Mucosa of descending colon (tissue), 3 donors: ENCODE results near the gene TLR2. TPM values are rescaled to one million over a fixed set of nuclear protein-coding genes. Genes with fewer than 3 reads are reported as not detected.

ENCODE experiments used
- ATAC-seq: fragments of 200-7000 bp; cut with Tn5 transposase; one replicate; pipeline ENCODE4 v1.9.1; 2020; ENCODE audit warnings: mild to moderate bottlenecking, moderate library complexity
- DNase-seq, 3 donors: peaks; one replicate each; pipeline ENCODE4 v3.0.0-alpha.2; 2020
- H3K36me3 ChIP-seq: fragments of 200-600 bp; one replicate; pipeline ENCODE4 v1.8.0; 2021; ENCODE audit warnings: low read depth, mild to moderate bottlenecking
- H3K4me1 ChIP-seq: fragments of 200-600 bp; one replicate; pipeline ENCODE4 v1.8.0; 2021; ENCODE audit warnings: low read depth, mild to moderate bottlenecking
- H3K4me3 ChIP-seq: fragments of 200-600 bp; one replicate; pipeline ENCODE4 v1.8.0; 2021; ENCODE audit warnings: mild to moderate bottlenecking
- H3K9me3 ChIP-seq: fragments of 200-600 bp; one replicate; pipeline ENCODE4 v1.8.0; 2021; ENCODE audit warnings: mild to moderate bottlenecking
- CTCF ChIP-seq: fragments of 200-600 bp; IDR thresholded peaks from one replicate; pipeline ENCODE4 v1.8.0; 2022; ENCODE audit warnings: antibody characterized with exemption, mild to moderate bottlenecking
- intact Hi-C, 2 donors: fragments of 100-400 bp; cut with DNase I in 1 of 2; cut with micrococcal nuclease in 1 of 2; formaldehyde crosslinking; loops; one replicate each; pipeline versions ENCODE4 v1.11.0 to v1.11.1; 2022; cut with DNase I, micrococcal nuclease
- total RNA-seq, 3 donors: library from RNA; stranded (reverse); fragmentation: NEBNext Ultra II Directional in 2 of 3; extraction: Animal tissue kit (Norgen Biotek cat#: 25700) in 2 of 3; gene quantifications; one replicate each; pipeline versions ENCODE4 v1.2.1 to v1.2.4, GENCODE V29; 2021 to 2023
- donor health status: DM: no; HTN: no; CAD: no; lungs with moderate emphysema.
- donor health status: DM: no; HTN: no; CAD: no.
- donor health status: DM: no; HTN: yes; CAD: no.

TLR2 gene
- total RNA-seq, 3 donors from 2014 or later: 2.0 to 12.9 (median 7.7) TPM

DNA sequence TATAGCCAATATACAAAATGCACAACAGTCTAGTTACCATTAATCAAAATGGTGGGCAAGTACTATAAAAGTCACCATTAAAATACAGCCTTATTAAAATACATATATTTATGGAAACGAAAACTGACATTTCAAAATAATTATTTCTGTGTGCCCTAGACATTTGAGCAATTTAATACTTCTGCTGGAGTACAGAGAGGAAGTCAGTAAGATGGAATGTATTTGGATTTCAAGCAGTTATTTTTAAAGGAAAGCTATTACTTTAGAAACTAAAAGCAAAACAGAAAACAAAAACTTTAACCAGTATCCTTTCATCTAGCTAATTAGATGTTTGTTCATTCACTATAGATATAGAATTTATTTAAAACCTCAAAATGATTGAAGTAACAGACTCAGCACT, 37.8 kb upstream of the TLR2 start:
- Histone ChIP-seq H3K36me3 (no peaks in the 10 kb centered on the region), H3K4me1 (no peaks in the 10 kb centered on the region), H3K9me3 (no peaks in the 10 kb centered on the region), H3K4me3 (no peak overlapping the region)
- intact Hi-C loops: loop anchor here in 1 of 2 donors (10.0 kb wide), 1 partner anchor 501 kb away; no protein-coding TSS in a partner anchor
- no peak for DNase-seq
- no peak for ATAC-seq
- TF ChIP-seq CTCF: no peak

DNA sequence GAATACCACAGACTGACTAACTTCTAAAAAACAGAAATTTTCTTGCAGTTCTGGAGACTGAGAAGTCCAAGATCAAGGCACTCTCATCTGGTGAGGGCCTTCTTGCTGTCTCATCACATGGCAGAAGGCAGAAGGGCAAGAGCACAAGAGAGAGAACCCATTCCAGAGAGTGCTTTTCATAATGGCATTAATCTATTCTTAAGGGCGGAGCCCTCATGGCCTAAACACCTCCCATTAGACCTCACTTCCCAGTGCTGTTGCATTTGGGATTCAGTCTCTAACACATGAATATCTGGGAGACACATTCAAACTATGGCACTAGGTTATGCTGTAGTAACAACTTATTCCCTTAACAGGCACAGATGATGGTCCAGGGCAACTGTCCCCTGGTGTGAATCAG, 37.1 kb upstream of the TLR2 start:
- Histone ChIP-seq H3K9me3 (no peaks in the 10 kb centered on the region), H3K4me1 (no peaks in the 10 kb centered on the region), H3K36me3 (no peaks in the 10 kb centered on the region), H3K4me3 (no peak overlapping the region)
- no peak for ATAC-seq
- no peak for TF ChIP-seq CTCF
- intact Hi-C loops: loop anchor here in 1 of 2 donors (10.0 kb wide), 1 partner anchor 502 kb away; no protein-coding TSS in a partner anchor
- no peak for DNase-seq

GRCh38 chr4:153647975-153648374, 36.1 kb upstream of the TLR2 start:
- H3K4me3 ChIP-seq: no peak overlapping the region
- no peak for ATAC-seq
- intact Hi-C loops: loop anchor here in 1 of 2 donors (10.0 kb wide), 1 partner anchor 503 kb away; no protein-coding TSS in a partner anchor
- no peak for DNase-seq
- no peaks in the 10 kb centered on the region for H3K9me3 ChIP-seq
- TF ChIP-seq CTCF: no peak
- H3K36me3 ChIP-seq: no peaks in the 10 kb centered on the region
- no peaks in the 10 kb centered on the region for H3K4me1 ChIP-seq

DNA sequence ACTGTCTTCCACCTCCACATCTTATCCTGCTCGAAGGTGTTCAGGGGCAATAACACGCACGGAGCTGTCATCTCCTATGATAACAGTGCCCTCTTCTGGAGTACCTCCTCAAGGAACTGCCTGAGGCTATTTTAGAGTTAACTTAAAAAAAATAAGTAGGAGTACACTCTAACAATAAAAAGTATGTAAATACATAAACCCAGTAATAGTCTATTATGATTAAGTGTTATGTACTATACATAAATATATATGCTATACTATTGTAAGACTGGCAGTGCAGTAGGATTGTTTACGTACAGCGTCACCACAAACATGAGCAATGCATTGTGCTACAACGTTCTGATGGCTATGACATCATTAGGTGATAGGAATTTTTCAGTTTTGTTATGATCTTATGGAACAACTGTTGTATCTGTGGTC, 34.5 kb upstream of the TLR2 start:
- Histone ChIP-seq H3K36me3 (no peaks in the 10 kb centered on the region), H3K4me3 (no peak overlapping the region), H3K4me1 (no peaks in the 10 kb centered on the region), H3K9me3 (no peaks in the 10 kb centered on the region)
- TF ChIP-seq CTCF: no peak
- peak in 1 of 3 donors; percentile 20 for DNase-seq
- intact Hi-C loops: loop anchor here in 1 of 2 donors (10.0 kb wide), 1 partner anchor 505 kb away; no protein-coding TSS in a partner anchor
- ATAC-seq: peak; percentile 26

DNA sequence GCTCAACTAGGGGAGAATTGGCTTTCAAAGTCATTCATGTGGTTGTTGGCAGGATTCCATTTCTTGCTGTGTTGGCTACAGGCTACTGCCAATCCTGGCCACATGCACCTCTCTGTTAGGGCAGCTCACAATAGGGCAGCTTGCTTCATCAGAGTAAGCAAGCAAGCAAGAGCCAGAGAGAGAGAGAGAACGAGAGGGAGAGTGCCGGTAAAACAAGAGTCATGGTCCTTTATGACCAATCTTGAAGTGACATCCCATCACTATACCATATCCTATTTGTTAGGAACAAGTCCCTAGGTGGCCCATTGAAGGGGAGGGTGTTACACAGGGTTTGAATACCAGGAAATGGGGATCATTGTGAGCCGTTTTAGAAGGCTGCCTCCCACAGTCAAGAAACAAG, 33.0 kb upstream of the TLR2 start:
- no peaks in the 10 kb centered on the region for H3K36me3 ChIP-seq
- TF ChIP-seq CTCF: no peak
- no peaks in the 10 kb centered on the region for H3K4me1 ChIP-seq
- ATAC-seq (no peak), DNase-seq (no peak)
- H3K4me3 ChIP-seq: no peak overlapping the region
- intact Hi-C loops: no loop called here
- no peaks in the 10 kb centered on the region for H3K9me3 ChIP-seq

DNA sequence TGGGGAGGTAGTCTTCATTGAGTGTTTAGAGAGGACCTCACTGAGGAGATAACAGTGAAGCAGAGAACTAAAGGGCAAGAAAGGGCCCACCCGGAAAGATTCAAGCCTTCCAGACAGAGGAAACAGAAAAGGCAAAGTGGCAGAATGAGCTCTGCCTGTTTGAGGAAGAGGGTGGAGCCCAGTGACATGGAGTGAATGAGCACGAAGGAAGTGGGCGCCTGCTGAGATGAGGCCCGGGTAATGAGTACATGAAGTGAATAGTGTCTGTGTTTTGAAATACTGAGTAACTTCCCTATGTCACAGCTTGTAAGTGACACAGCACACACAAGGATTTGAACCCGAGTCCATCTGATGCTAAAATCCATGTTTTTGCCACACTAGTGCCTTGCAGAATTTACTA, 32.5 kb upstream of the TLR2 start:
- no peak for TF ChIP-seq CTCF
- peak; percentile 76 for ATAC-seq
- intact Hi-C loops: no loop called here
- DNase-seq: peak in 2 of 3 donors; percentile 29 to 69
- Histone ChIP-seq H3K4me1 (no peaks in the 10 kb centered on the region), H3K9me3 (no peaks in the 10 kb centered on the region), H3K4me3 (no peak overlapping the region), H3K36me3 (no peaks in the 10 kb centered on the region)
